Trophoblast cell (in vitro differentiated cells and primary cell): ENCODE measurements around the gene DCX.

ENCODE experiments used
- DNase-seq, 2 donors: peaks; one replicate each; pipeline ENCODE4 v3.0.0-alpha.2; 2016
- H2AFZ ChIP-seq: 2 replicates; pipeline ENCODE4 v1.6.1; 2013; ENCODE audit warnings: low read length, moderate library complexity, mild to moderate bottlenecking; ENCODE audit not compliant: insufficient read depth, poor library complexity
- H2AK5ac ChIP-seq: 2 replicates; pipeline ENCODE4 v1.6.1; 2013; ENCODE audit warnings: mild to moderate bottlenecking, low read length
- H2BK120ac ChIP-seq: 2 replicates; pipeline ENCODE4 v1.6.1; 2013; ENCODE audit warnings: low read length, mild to moderate bottlenecking, moderate library complexity; ENCODE audit not compliant: insufficient read depth, poor library complexity
- H2BK12ac ChIP-seq: 2 replicates; pipeline ENCODE4 v1.6.1; 2013; ENCODE audit warnings: mild to moderate bottlenecking, low read length, moderate library complexity
- H2BK5ac ChIP-seq: 2 replicates; pipeline ENCODE4 v1.6.1; 2013; ENCODE audit warnings: low read length, low read depth, moderate library complexity, mild to moderate bottlenecking; ENCODE audit not compliant: poor library complexity
- H3K14ac ChIP-seq: 2 replicates; pipeline ENCODE4 v1.6.1; 2013; ENCODE audit warnings: mild to moderate bottlenecking, low read length
- H3K18ac ChIP-seq: 2 replicates; pipeline ENCODE4 v1.6.1; 2013; ENCODE audit warnings: mild to moderate bottlenecking, low read length
- H3K23ac ChIP-seq: 2 replicates; pipeline ENCODE4 v1.6.1; 2013; ENCODE audit warnings: low read length
- H3K27ac ChIP-seq: 2 replicates; pipeline ENCODE4 v1.5.1; 2013; ENCODE audit warnings: low read depth, mild to moderate bottlenecking, inconsistent platforms, low read length, moderate library complexity
- H3K27me3 ChIP-seq: 2 replicates; pipeline ENCODE4 v1.6.1; 2013; ENCODE audit warnings: inconsistent platforms, mild to moderate bottlenecking, low read length, moderate library complexity; ENCODE audit not compliant: insufficient read depth
- H3K36me3 ChIP-seq, 2 experiments: 1 replicate in 1 of 2; 2 replicates in 1 of 2; pipeline ENCODE4 v1.6.1; 2013; ENCODE audit warnings: low read length in 2 of 2, mild to moderate bottlenecking in 2 of 2, moderate library complexity in 1 of 2; ENCODE audit not compliant: insufficient read depth in 2 of 2, control insufficient read depth in 1 of 2
- H3K4ac ChIP-seq: 2 replicates; pipeline ENCODE4 v1.6.1; 2013; ENCODE audit warnings: low read depth, mild to moderate bottlenecking, low read length, moderate library complexity
- H3K4me1 ChIP-seq, 2 experiments: 1 replicate in 1 of 2; 2 replicates in 1 of 2; pipeline ENCODE4 v1.6.1; 2013; ENCODE audit warnings: low read length in 2 of 2, mild to moderate bottlenecking in 2 of 2, moderate library complexity in 1 of 2; ENCODE audit not compliant: insufficient read depth in 2 of 2, control insufficient read depth in 1 of 2
- H3K4me2 ChIP-seq: 2 replicates; pipeline ENCODE4 v1.6.1; 2013; ENCODE audit warnings: inconsistent platforms, mild to moderate bottlenecking, low read length, moderate library complexity
- H3K4me3 ChIP-seq: 2 replicates; pipeline ENCODE4 v1.5.1; 2013; ENCODE audit warnings: mild to moderate bottlenecking, low read depth, low read length, inconsistent platforms
- H3K79me1 ChIP-seq: one replicate; pipeline ENCODE4 v1.6.1; 2013; ENCODE audit warnings: low read length
- H3K79me2 ChIP-seq: 2 replicates; pipeline ENCODE4 v1.6.1; 2013; ENCODE audit warnings: low read length, mild to moderate bottlenecking; ENCODE audit not compliant: control insufficient read depth, insufficient read depth, poor library complexity
- H3K9ac ChIP-seq: 2 replicates; pipeline ENCODE4 v1.6.1; 2013; ENCODE audit warnings: mild to moderate bottlenecking, low read length
- H3K9me3 ChIP-seq: 2 replicates; pipeline ENCODE4 v1.6.1; 2013; ENCODE audit warnings: low read depth, mild to moderate bottlenecking, control low read depth, inconsistent platforms, low read length; ENCODE audit not compliant: insufficient read depth
- H4K12ac ChIP-seq: 2 replicates; pipeline ENCODE4 v1.6.1; 2013; ENCODE audit warnings: low read depth, mild to moderate bottlenecking, low read length, moderate library complexity
- H4K8ac ChIP-seq: 2 replicates; pipeline ENCODE4 v1.6.1; 2013; ENCODE audit warnings: low read depth, mild to moderate bottlenecking, low read length, moderate library complexity
- H4K91ac ChIP-seq: one replicate; pipeline ENCODE4 v1.6.1; 2013; ENCODE audit warnings: low read depth, mild to moderate bottlenecking, low read length, moderate library complexity
- WGBS: extraction: QIAGEN DNeasy Blood & Tissue Kit; methylation state at CpG from one replicate; pipeline ENCODE4 v1.1.7; 2013; ENCODE audit warnings: missing lambda C conversion rate; ENCODE audit not compliant: insufficient read length, insufficient coverage; ENCODE audit errors: extremely low coverage; 5-methylcytosine and 5-hydroxymethylcytosine counted together

DCX gene

DNA sequence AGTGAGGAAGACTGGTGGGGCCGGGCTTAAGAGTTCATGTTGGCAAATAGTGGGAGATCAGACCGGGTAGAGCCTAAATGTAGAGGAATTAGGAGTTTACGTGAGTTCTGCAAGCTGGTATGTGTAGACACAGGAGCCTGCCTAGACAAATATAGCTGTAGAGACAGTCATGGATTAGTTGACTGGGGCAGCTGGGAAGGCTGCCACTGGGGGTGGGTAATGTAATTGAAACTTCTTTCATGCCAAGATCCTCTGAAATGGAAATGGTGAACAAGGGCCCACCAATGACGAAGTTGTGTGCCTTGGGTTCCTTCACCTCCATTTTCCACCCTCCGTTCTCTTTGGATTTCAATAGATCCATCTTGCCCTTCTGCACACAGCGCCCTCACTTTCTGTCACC lies 129.9 kb downstream of the DCX start:
- H2BK12ac ChIP-seq: no peak overlapping the region
- H3K79me1 ChIP-seq: no peaks in the 10 kb centered on the region
- H4K8ac ChIP-seq: no peak overlapping the region
- no peaks in the 10 kb centered on the region for H3K9me3 ChIP-seq
- no peak overlapping the region for H2BK120ac ChIP-seq
- no peak overlapping the region for H3K27ac ChIP-seq
- no peak overlapping the region for H3K23ac ChIP-seq
- H3K36me3 ChIP-seq: no peaks in the 10 kb centered on the region
- no peak overlapping the region for H3K14ac ChIP-seq
- no peaks in the 10 kb centered on the region for H3K27me3 ChIP-seq
- H3K9ac ChIP-seq: no peak overlapping the region
- H2AFZ ChIP-seq: no peak overlapping the region
- no peak overlapping the region for H4K91ac ChIP-seq
- no peak overlapping the region for H2BK5ac ChIP-seq
- DNase-seq: no peak
- no peaks in the 10 kb centered on the region for H3K79me2 ChIP-seq
- H3K4ac ChIP-seq: no peak overlapping the region
- no peak overlapping the region for H2AK5ac ChIP-seq
- no peak overlapping the region for H4K12ac ChIP-seq
- no peak overlapping the region for H3K4me2 ChIP-seq
- no peaks in the 10 kb centered on the region for H3K4me1 ChIP-seq
- WGBS: no CpG with 5 or more reads among the region's 6 CpGs
- H3K4me3 ChIP-seq: no peak overlapping the region
- H3K18ac ChIP-seq: no peak overlapping the region

DNA sequence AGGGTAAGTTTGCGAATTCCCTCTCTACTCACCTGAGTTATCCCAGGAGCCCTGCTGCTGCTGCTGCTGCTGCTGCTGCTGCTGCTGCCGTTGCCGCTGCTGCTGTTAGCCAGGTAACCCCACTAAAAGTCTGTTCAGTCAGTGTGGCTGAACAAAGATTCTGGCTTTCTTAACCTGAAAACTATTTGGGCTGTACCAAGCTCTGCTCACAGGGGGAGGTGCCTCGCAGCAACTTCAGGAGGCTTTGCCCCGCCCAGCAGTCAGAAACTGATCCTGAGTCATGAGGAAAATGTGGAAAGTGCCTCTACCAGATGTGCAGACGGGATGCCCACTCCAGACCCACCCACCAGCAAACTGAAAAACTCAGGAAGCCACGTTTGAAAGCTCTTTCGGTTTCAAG lies 141.7 kb downstream of the DCX start, which contains the start of gene CAPN6:
CAPN6 (minus strand) TSS at position 145 of the 400 bp plus-strand sequence. CDS start 6,547 bp downstream, outside the sequence.
- no CpG with 5 or more reads among the region's 8 CpGs for WGBS
- Histone ChIP-seq H3K4me1 (peaks cover 0 to 5% of the 10 kb centered on the region in 2 experiments), H3K36me3 (no peaks in the 10 kb centered on the region), H3K4me3 (peak within 1 kb of the TSS; percentile 61), H3K27ac (peak within 1 kb of the TSS; percentile 10), H4K12ac (no peak within 1 kb of the TSS), H4K8ac (peak within 1 kb of the TSS; percentile 54), H3K79me1 (peaks cover 5% of the 10 kb centered on the region), H3K27me3 (no peaks in the 10 kb centered on the region), H3K9me3 (no peaks in the 10 kb centered on the region), H3K4ac (no peak within 1 kb of the TSS), H2BK12ac (peak within 1 kb of the TSS; percentile 71), H2AK5ac (peak within 1 kb of the TSS; percentile 14), H3K18ac (peak within 1 kb of the TSS; percentile 37), H2AFZ (no peak within 1 kb of the TSS), H3K79me2 (peaks cover 3% of the 10 kb centered on the region), H4K91ac (peak within 1 kb of the TSS; percentile 35), H2BK5ac (no peak within 1 kb of the TSS), H2BK120ac (peak within 1 kb of the TSS; percentile 11), H3K14ac (no peak within 1 kb of the TSS), H3K9ac (peak within 1 kb of the TSS; percentile 53), H3K4me2 (peak within 1 kb of the TSS; percentile 69), H3K23ac (no peak within 1 kb of the TSS)
- peak; percentile 38 to 58 for DNase-seq

DNA sequence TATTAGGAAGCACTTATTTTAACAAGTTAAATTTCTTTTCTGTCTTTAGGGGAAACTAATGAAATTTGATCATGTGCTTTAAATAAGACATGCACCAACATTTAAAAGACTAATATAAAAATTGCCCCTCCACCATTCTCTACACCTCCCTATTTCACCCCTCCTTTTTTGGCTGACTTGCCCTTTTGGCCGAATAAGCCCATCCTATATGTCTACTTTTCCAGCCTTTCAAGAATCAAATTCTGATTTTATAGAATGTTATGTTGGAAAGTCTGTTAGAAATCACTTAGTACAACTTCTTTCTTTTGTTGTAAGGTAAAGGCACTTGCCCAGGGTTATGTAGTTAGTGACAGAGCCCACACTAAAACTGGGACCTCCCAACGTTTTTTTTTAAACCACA lies 143.5 kb downstream of the DCX start:
- H3K18ac ChIP-seq: no peak overlapping the region

DNA sequence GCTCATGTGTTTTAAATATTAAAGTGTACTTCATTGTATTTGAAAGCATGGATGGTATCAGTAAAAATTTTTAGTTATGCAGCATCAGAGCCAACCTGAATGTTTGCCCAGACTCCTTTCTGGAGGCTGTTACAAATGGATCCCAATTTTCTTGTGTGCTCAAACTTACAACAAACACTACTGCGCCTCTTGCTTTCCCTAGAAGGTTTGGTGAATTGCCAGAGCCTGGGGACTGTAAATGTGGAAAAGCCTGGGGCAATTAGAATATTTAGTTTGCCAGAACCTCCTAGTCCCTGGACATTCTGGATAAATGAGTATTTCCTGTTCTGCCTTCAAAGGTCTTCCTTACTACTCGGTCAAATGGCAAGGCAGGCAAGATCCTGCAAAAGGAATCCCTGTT lies 146.5 kb downstream of the DCX start:
- peaks cover 0 to 8% of the 10 kb centered on the region in 2 experiments for H3K4me1 ChIP-seq
- no peak overlapping the region for H4K12ac ChIP-seq
- H3K27ac ChIP-seq: peak overlapping the region; percentile 53
- H3K23ac ChIP-seq: no peak overlapping the region
- no peak overlapping the region for H3K4me2 ChIP-seq
- H3K36me3 ChIP-seq: no peaks in the 10 kb centered on the region
- no peak overlapping the region for H2AFZ ChIP-seq
- peaks cover 3% of the 10 kb centered on the region for H3K79me2 ChIP-seq
- peaks cover 11% of the 10 kb centered on the region for H3K79me1 ChIP-seq
- DNase-seq: peak in 1 of 2 donors; percentile 28
- H3K4ac ChIP-seq: no peak overlapping the region
- H4K91ac ChIP-seq: no peak overlapping the region
- H2BK120ac ChIP-seq: no peak overlapping the region
- H3K14ac ChIP-seq: no peak overlapping the region
- H4K8ac ChIP-seq: no peak overlapping the region
- H3K9ac ChIP-seq: no peak overlapping the region
- H2BK5ac ChIP-seq: no peak overlapping the region
- no peaks in the 10 kb centered on the region for H3K27me3 ChIP-seq
- no CpG with 5 or more reads among the region's 2 CpGs for WGBS
- H3K4me3 ChIP-seq: no peak overlapping the region
- no peak overlapping the region for H2BK12ac ChIP-seq
- no peaks in the 10 kb centered on the region for H3K9me3 ChIP-seq
- H2AK5ac ChIP-seq: no peak overlapping the region
- no peak overlapping the region for H3K18ac ChIP-seq

More for the DNA sequence above, 143.5 kb downstream of the DCX start:
- H3K4me2 ChIP-seq: peak overlapping the region; percentile 34
- no peak overlapping the region for H3K14ac ChIP-seq
- peaks cover 5% of the 10 kb centered on the region for H3K79me1 ChIP-seq
- no peak overlapping the region for H2BK12ac ChIP-seq
- peaks cover 0 to 5% of the 10 kb centered on the region in 2 experiments for H3K4me1 ChIP-seq
- no peak for DNase-seq
- H3K27me3 ChIP-seq: no peaks in the 10 kb centered on the region
- no CpG with 5 or more reads among the region's 2 CpGs for WGBS
- H2AK5ac ChIP-seq: no peak overlapping the region
- no peaks in the 10 kb centered on the region for H3K9me3 ChIP-seq
- H3K36me3 ChIP-seq: no peaks in the 10 kb centered on the region
- no peak overlapping the region for H3K9ac ChIP-seq
- H3K4me3 ChIP-seq: no peak overlapping the region
- no peak overlapping the region for H4K12ac ChIP-seq
- H3K4ac ChIP-seq: no peak overlapping the region
- no peak overlapping the region for H3K27ac ChIP-seq
- H4K8ac ChIP-seq: no peak overlapping the region
- H3K79me2 ChIP-seq: peaks cover 3% of the 10 kb centered on the region
- no peak overlapping the region for H2BK120ac ChIP-seq
- no peak overlapping the region for H2BK5ac ChIP-seq
- no peak overlapping the region for H4K91ac ChIP-seq
- no peak overlapping the region for H2AFZ ChIP-seq
- H3K23ac ChIP-seq: no peak overlapping the region
